CD4-positive, alpha-beta T cell treated with Interleukin-4 for 1 hour (primary cell): ENCODE measurements around the gene BAZ2A.
"Not testable (repeated sequence)": the region's sequence is repeated elsewhere in the genome, so short reads cannot be mapped to it uniquely, and the experiment has no call there.

ENCODE experiments used
- DNase-seq, 2 donors: peaks; one replicate each; pipeline ENCODE4 v3.0.0-alpha.2; 2020 to 2022

The BAZ2A gene

GRCh38 chr12:56591961-56592360 lies 38.2 kb downstream of the BAZ2A start:
- DNase-seq: no peak

GRCh38 chr12:56591126-56591525 lies 39.0 kb downstream of the BAZ2A start:
- DNase-seq: no peak

- DNase-seq: no peak
Measured at GRCh38 chr12:56590237-56590830, 39.8 kb downstream of the BAZ2A start.

- DNase-seq: no peak
Measured at GRCh38 chr12:56589783-56590182, 40.3 kb downstream of the BAZ2A start.

- no peak for DNase-seq
Measured at GRCh38 chr12:56585098-56585497, 45.0 kb downstream of the BAZ2A start.

- DNase-seq: peak in 1 of 2 donors; percentile 42
Measured at GRCh38 chr12:56581418-56582145, 48.5 kb downstream of the BAZ2A start.

- no peak for DNase-seq
Measured at GRCh38 chr12:56578983-56579546, 51.1 kb downstream of the BAZ2A start.

- not testable (repeated sequence) for DNase-seq
Measured at GRCh38 chr12:56577248-56577647, 52.9 kb downstream of the BAZ2A start.

GRCh38 chr12:56574210-56574609 lies 55.9 kb downstream of the BAZ2A start:
- DNase-seq: no peak

GRCh38 chr12:56572288-56572687 lies 57.8 kb downstream of the BAZ2A start:
- no peak for DNase-seq

GRCh38 chr12:56571121-56571520 lies 59.0 kb downstream of the BAZ2A start:
- no peak for DNase-seq

GRCh38 chr12:56568146-56568545 lies 62.0 kb downstream of the BAZ2A start:
- no peak for DNase-seq

GRCh38 chr12:56565510-56566101 lies 64.5 kb downstream of the BAZ2A start:
- no peak for DNase-seq

GRCh38 chr12:56551070-56551469 lies 79.1 kb downstream of the BAZ2A start:
- no peak for DNase-seq

- no peak for DNase-seq
Measured at GRCh38 chr12:56546680-56547079, 83.4 kb downstream of the BAZ2A start.
